IMR-90 (cell line): ENCODE data around the gene GABBR2. TPM values are rescaled to one million over a fixed set of nuclear protein-coding genes. Genes with fewer than 3 reads are reported as not detected.

Experiments
- ATAC-seq: fragments of 200-7000 bp; cut with Tn5 transposase; 2 replicates; pipeline ENCODE4 v1.9.1; 2020; ENCODE audit warnings: low read depth, mild to moderate bottlenecking, moderate library complexity
- BruUV-seq: library from RNA; stranded (reverse); fragments of 400-500 nt; replicated peaks from 2 replicates; lab custom pipeline; 2021; lab: Mats Ljungman, UMichigan
- CTCF ChIA-PET: fragments of 300-600 bp; formaldehyde crosslinking; extraction: SDS; loops from one replicate; lab custom pipeline; 2021; ENCODE audit warnings: antibody characterized with exemption; lab: Yijun Ruan, JAX
- POLR2A ChIA-PET: fragments of 300-600 bp; sonication (Branson Sonifier 250); formaldehyde crosslinking; loops from one replicate; lab custom pipeline; 2022; ENCODE audit warnings: antibody characterized with exemption; ENCODE audit not compliant: unreplicated experiment; lab: Charles Lee
- DNase-seq: peaks from one replicate; pipeline ENCODE4 v3.0.0; 2013
- H2AFZ ChIP-seq: replicated peaks from 2 replicates; pipeline ENCODE3; 2013; ENCODE audit warnings: low read length, mild to moderate bottlenecking; ENCODE audit not compliant: poor library complexity
- H2AK5ac ChIP-seq: 2 replicates; pipeline ENCODE4 v1.6.1; 2013; ENCODE audit warnings: low read depth, low read length, inconsistent platforms
- H2AK9ac ChIP-seq: replicated peaks from 2 replicates; pipeline ENCODE3; 2013; ENCODE audit warnings: mild to moderate bottlenecking, low read depth, low read length, moderate library complexity; ENCODE audit not compliant: poor library complexity
- H2BK120ac ChIP-seq: 2 replicates; pipeline ENCODE4 v1.6.1; 2013; ENCODE audit warnings: low read depth, low read length, inconsistent platforms
- H2BK15ac ChIP-seq: 3 replicates; pipeline ENCODE4 v1.6.1; 2013; ENCODE audit warnings: low read depth, low read length, inconsistent platforms
- H2BK20ac ChIP-seq: 2 replicates; pipeline ENCODE4 v1.6.1; 2013; ENCODE audit warnings: low read depth, mild to moderate bottlenecking, inconsistent platforms, low read length, moderate library complexity
- H2BK5ac ChIP-seq: 2 replicates; pipeline ENCODE4 v1.6.1; 2013; ENCODE audit warnings: mild to moderate bottlenecking, low read depth, low read length, inconsistent platforms; ENCODE audit not compliant: poor library complexity, severe bottlenecking
- H3K14ac ChIP-seq: replicated peaks from 2 replicates; pipeline ENCODE4 v1.6.1; 2013; ENCODE audit warnings: low read depth, low read length, inconsistent platforms
- H3K18ac ChIP-seq: 2 replicates; pipeline ENCODE4 v1.6.1; 2013; ENCODE audit warnings: low read depth, low read length, control low read depth
- H3K23ac ChIP-seq: 2 replicates; pipeline ENCODE4 v1.6.1; 2013; ENCODE audit warnings: low read depth, low read length, inconsistent platforms
- H3K27ac ChIP-seq: 2 replicates; pipeline ENCODE4 v1.5.1; 2013; ENCODE audit warnings: mild to moderate bottlenecking, control low read depth, low read length; ENCODE audit not compliant: insufficient read depth
- H3K27me3 ChIP-seq: 2 replicates; pipeline ENCODE4 v1.6.1; 2013; ENCODE audit warnings: low read length; ENCODE audit not compliant: control insufficient read depth, insufficient read depth
- H3K36me3 ChIP-seq: 2 replicates; pipeline ENCODE4 v1.6.1; 2013; ENCODE audit warnings: low read length, mixed read lengths; ENCODE audit not compliant: control insufficient read depth, insufficient read depth
- H3K4ac ChIP-seq: 2 replicates; pipeline ENCODE4 v1.6.1; 2013; ENCODE audit warnings: low read depth, low read length, inconsistent platforms
- H3K4me1 ChIP-seq: 2 replicates; pipeline ENCODE4 v1.6.1; 2013; ENCODE audit warnings: low read length, mixed read lengths; ENCODE audit not compliant: control insufficient read depth, insufficient read depth
- H3K4me2 ChIP-seq: 2 replicates; pipeline ENCODE4 v1.6.1; 2013; ENCODE audit warnings: low read depth, mild to moderate bottlenecking, control low read depth, low read length, moderate library complexity
- H3K4me3 ChIP-seq: 2 replicates; pipeline ENCODE4 v1.5.1; 2013; ENCODE audit warnings: low read depth, mild to moderate bottlenecking, control low read depth, low read length, moderate library complexity; ENCODE audit not compliant: insufficient read depth
- H3K56ac ChIP-seq: 2 replicates; pipeline ENCODE4 v1.6.1; 2013; ENCODE audit warnings: low read length, inconsistent platforms; ENCODE audit not compliant: insufficient read depth; ENCODE audit errors: extremely low read depth
- H3K79me1 ChIP-seq, 2 experiments: 2 replicates each; pipeline ENCODE4 v1.6.1; 2013; ENCODE audit warnings: low read length in 2 of 2, inconsistent platforms in 1 of 2, low read depth in 1 of 2
- H3K9ac ChIP-seq: 2 replicates; pipeline ENCODE4 v1.6.1; 2013; ENCODE audit warnings: low read depth, low read length, control low read depth
- H3K9me1 ChIP-seq: 2 replicates; pipeline ENCODE4 v1.6.1; 2013; ENCODE audit warnings: low read length, inconsistent platforms; ENCODE audit not compliant: insufficient read depth
- H3K9me3 ChIP-seq: 2 replicates; pipeline ENCODE4 v1.6.1; 2013; ENCODE audit warnings: low read length; ENCODE audit not compliant: control insufficient read depth, insufficient read depth
- H4K20me1 ChIP-seq: 2 replicates; pipeline ENCODE4 v1.6.1; 2013; ENCODE audit warnings: low read length, inconsistent platforms; ENCODE audit not compliant: insufficient read depth
- H4K5ac ChIP-seq: 2 replicates; pipeline ENCODE4 v1.6.1; 2013; ENCODE audit warnings: mild to moderate bottlenecking, low read depth, low read length, control low read depth
- H4K8ac ChIP-seq, 2 experiments: 2 replicates each; pipeline ENCODE4 v1.6.1; 2013; ENCODE audit warnings: low read depth in 2 of 2, low read length in 2 of 2, control low read depth in 1 of 2, inconsistent platforms in 1 of 2
- H4K91ac ChIP-seq: 2 replicates; pipeline ENCODE4 v1.6.1; 2013; ENCODE audit warnings: low read depth, low read length, inconsistent platforms; ENCODE audit not compliant: insufficient read depth
- BHLHE40 ChIP-seq: fragments of 150-350 bp; IDR thresholded peaks from 2 replicates; pipeline ENCODE4 v1.6.1; 2016; ENCODE audit warnings: mild to moderate bottlenecking, low read depth, low read length
- CEBPB ChIP-seq: IDR thresholded peaks from 2 replicates; pipeline ENCODE4 v1.6.1; 2012; ENCODE audit warnings: low read depth, low read length, improper control_type of control experiment
- FOS ChIP-seq: fragments of 150-350 bp; IDR thresholded peaks from 2 replicates; pipeline ENCODE4 v1.6.1; 2016; ENCODE audit warnings: low read depth, low read length
- MXI1 ChIP-seq: IDR thresholded peaks from 2 replicates; pipeline ENCODE4 v1.6.1; 2012; ENCODE audit warnings: low read depth, mild to moderate bottlenecking, low read length, moderate library complexity, borderline replicate concordance
- NFE2L2 ChIP-seq: fragments of 150-350 bp; IDR thresholded peaks from 2 replicates; pipeline ENCODE4 v1.6.1; 2016; ENCODE audit warnings: low read depth, mild to moderate bottlenecking, low read length
- POLR2A ChIP-seq: IDR thresholded peaks from 2 replicates; pipeline ENCODE4 v1.6.1; 2012; ENCODE audit warnings: mild to moderate bottlenecking, low read depth, low read length
- RAD21 ChIP-seq: IDR thresholded peaks from 2 replicates; pipeline ENCODE4 v1.6.1; 2012; ENCODE audit warnings: low read length, improper control_type of control experiment
- RCOR1 ChIP-seq: IDR thresholded peaks from 2 replicates; pipeline ENCODE4 v1.6.1; 2012; ENCODE audit warnings: mild to moderate bottlenecking, low read length, improper control_type of control experiment; ENCODE audit not compliant: insufficient replicate concordance
- RFX5 ChIP-seq: IDR thresholded peaks from 2 replicates; pipeline ENCODE4 v1.8.0; 2012; ENCODE audit warnings: low read depth, mild to moderate bottlenecking, low read length, moderate library complexity
- SMC3 ChIP-seq: fragments of 150-350 bp; IDR thresholded peaks from 2 replicates; pipeline ENCODE4 v1.6.1; 2016; ENCODE audit warnings: low read depth, mild to moderate bottlenecking, antibody characterized with exemption, low read length, moderate library complexity
- WGBS, 2 experiments: methylation state at CpG; one replicate each; pipeline versions ENCODE4 v1.1.5 to v1.1.7; 2013; ENCODE audit warnings: missing lambda C conversion rate in 2 of 2; ENCODE audit not compliant: insufficient read length in 1 of 2; ENCODE audit errors: extremely low coverage in 2 of 2; 5-methylcytosine and 5-hydroxymethylcytosine counted together
- dilution Hi-C: fragments of 300-500 bp; cut with HindIII; formaldehyde crosslinking; loops from one replicate; pipeline ENCODE4 v1.14.3; 2018; ENCODE audit warnings: low sequenced_read_pairs; ENCODE audit not compliant: unreplicated experiment
- in situ Hi-C: fragments of 300-500 bp; cut with MboI; formaldehyde crosslinking; loops from 3 replicates; pipeline ENCODE4 v1.14.3; 2019; ENCODE audit warnings: low sequenced_read_pairs, inconsistent platforms, mixed read lengths
- intact Hi-C: fragments of 100-400 bp; cut with micrococcal nuclease; formaldehyde crosslinking; loops from 2 replicates; pipeline ENCODE4 v1.10.0; 2022
- polyA plus RNA-seq, 3 experiments: library from polyadenylated mRNA; depleted of rRNA; stranded (reverse); fragments of >200 nt; gene quantifications; 2 replicates each; pipeline ENCODE4 v1.2.3, GENCODE V29; 2012; ENCODE audit warnings: low replicate concordance in 1 of 3
- total RNA-seq: library from RNA; depleted of rRNA; stranded (reverse); fragments of >200 nt; gene quantifications from 2 replicates; pipeline ENCODE4 v1.2.3, GENCODE V29; 2012
- TF ChIP-seq, protein P1 (sequence below): fragments of 150-350 bp; IDR thresholded peaks from 2 replicates; pipeline ENCODE4 v1.6.1; 2016; ENCODE audit warnings: low read depth, mild to moderate bottlenecking, low read length, moderate library complexity, borderline replicate concordance

The GABBR2 gene
- total and polyA plus RNA-seq, 2 of the 4 experiments (the other 2 are of a cell fraction): 14.2 to 20.3 TPM

GRCh38 chr9:98494852-98495251, 213.9 kb downstream of the GABBR2 start:
- H3K56ac ChIP-seq: no peak overlapping the region
- no peak overlapping the region for H2AK5ac ChIP-seq
- no peaks in the 10 kb centered on the region for H3K9me3 ChIP-seq
- no peak overlapping the region for H4K91ac ChIP-seq
- H3K4me3 ChIP-seq: no peak overlapping the region
- H3K14ac ChIP-seq: no peak overlapping the region
- H3K23ac ChIP-seq: no peak overlapping the region
- no peaks in the 10 kb centered on the region for H4K20me1 ChIP-seq
- no peak for TF ChIP-seq BHLHE40
- TF ChIP-seq POLR2A: no peak
- TF ChIP-seq, protein P1, sequence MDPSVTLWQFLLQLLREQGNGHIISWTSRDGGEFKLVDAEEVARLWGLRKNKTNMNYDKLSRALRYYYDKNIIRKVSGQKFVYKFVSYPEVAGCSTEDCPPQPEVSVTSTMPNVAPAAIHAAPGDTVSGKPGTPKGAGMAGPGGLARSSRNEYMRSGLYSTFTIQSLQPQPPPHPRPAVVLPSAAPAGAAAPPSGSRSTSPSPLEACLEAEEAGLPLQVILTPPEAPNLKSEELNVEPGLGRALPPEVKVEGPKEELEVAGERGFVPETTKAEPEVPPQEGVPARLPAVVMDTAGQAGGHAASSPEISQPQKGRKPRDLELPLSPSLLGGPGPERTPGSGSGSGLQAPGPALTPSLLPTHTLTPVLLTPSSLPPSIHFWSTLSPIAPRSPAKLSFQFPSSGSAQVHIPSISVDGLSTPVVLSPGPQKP: no peak
- TF ChIP-seq RFX5: no peak
- TF ChIP-seq FOS: no peak
- TF ChIP-seq RCOR1: no peak
- no peak for TF ChIP-seq NFE2L2
- no peak for TF ChIP-seq CEBPB
- no peak for TF ChIP-seq SMC3
- TF ChIP-seq MXI1: no peak
- TF ChIP-seq RAD21: no peak
- peaks cover 9% of the 10 kb centered on the region; the same call in 1 of the 2 replicates for H3K9me1 ChIP-seq
- no peak overlapping the region for H3K4ac ChIP-seq
- DNase-seq: no peak
- peaks cover 12 to 23% of the 10 kb centered on the region in 2 experiments for H3K79me1 ChIP-seq
- no peak overlapping the region for H2AFZ ChIP-seq
- dilution Hi-C loops: no loop called here
- no CpG with 5 or more reads among the region's 2 CpGs for WGBS, 2 experiments
- no peak for ATAC-seq
- H3K18ac ChIP-seq: no peak overlapping the region
- CTCF ChIA-PET: no interaction called here
- H3K4me1 ChIP-seq: peaks cover 11% of the 10 kb centered on the region
- BruUV-seq: no TSS peak
- peak overlapping the region; percentile 50 for H2AK9ac ChIP-seq
- H2BK20ac ChIP-seq: no peak overlapping the region
- no peak overlapping the region for H3K4me2 ChIP-seq
- intact Hi-C loops: loop anchor here (5.0 kb wide), 1 partner anchor 112 kb away; no protein-coding TSS in a partner anchor
- in situ Hi-C loops: no loop called here
- H3K9ac ChIP-seq: no peak overlapping the region
- no peak overlapping the region for H2BK15ac ChIP-seq
- H3K27me3 ChIP-seq: no peaks in the 10 kb centered on the region
- H3K36me3 ChIP-seq: peaks cover 4% of the 10 kb centered on the region
- no peak overlapping the region for H4K8ac ChIP-seq
- no peak overlapping the region for H2BK5ac ChIP-seq
- POLR2A ChIA-PET: no interaction called here
- no peak overlapping the region for H2BK120ac ChIP-seq
- H4K5ac ChIP-seq: no peak overlapping the region
- H3K27ac ChIP-seq: no peak overlapping the region
